Activated CD4-positive, alpha-beta T cell treated with anti-CD3 and anti-CD28 coated beads for 4 hours (primary cell): ENCODE results near the gene MCM9.

ENCODE experiments used
- DNase-seq, 2 donors: peaks; one replicate each; pipeline ENCODE4 v3.0.0-alpha.2; 2020

Gene MCM9

DNA sequence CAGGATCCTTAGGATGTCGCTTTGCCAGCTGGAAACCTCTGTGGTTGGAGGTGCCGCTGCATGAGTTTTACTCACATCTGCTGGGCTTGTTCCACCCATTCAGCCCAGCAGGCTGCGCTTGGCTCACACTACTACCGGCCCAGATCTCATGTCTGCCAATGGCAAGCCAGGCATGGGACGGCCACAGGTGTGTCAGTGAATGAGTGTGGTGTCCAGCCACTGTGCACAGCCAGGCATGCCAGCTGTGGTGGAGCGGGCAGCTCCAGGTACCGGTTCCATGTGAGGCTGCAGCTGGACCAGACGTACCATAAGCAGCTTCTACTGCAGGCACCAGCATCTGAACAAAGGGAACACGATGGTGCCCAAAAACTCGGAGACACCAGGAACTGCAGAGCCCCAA is 74.1 kb downstream of the MCM9 start:
- DNase-seq: no peak

GRCh38 chr6:118860363-118860762 is 74.6 kb downstream of the MCM9 start:
- no peak for DNase-seq

DNA sequence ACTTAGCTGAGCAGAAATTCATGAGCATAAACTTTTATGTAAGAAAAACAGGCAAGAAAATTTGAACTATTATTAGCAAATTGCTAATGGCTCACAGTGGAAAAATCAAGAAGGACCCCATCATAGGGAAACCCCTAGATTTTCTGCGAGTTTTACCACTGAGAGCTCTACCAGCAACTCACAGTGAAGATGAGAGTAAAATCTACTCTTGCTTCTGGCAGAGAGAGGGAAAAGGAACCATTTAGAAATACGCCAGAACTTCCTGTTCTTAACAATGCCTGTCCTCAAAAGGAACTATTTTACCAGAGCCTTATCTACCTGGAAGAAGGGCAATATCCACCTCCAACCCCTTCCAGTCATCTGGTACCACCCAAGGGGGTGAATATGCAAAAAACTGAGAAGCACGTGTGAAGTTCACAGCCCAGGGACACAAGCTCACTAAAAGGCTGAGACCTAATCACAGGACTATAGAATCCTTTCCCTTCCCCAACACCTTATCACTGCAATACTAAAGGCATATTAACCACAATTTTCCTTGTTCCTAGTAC is 75.4 kb downstream of the MCM9 start:
- no peak for DNase-seq

- DNase-seq: no peak
Measured at GRCh38 chr6:118856301-118856700, 78.7 kb downstream of the MCM9 start.

DNA sequence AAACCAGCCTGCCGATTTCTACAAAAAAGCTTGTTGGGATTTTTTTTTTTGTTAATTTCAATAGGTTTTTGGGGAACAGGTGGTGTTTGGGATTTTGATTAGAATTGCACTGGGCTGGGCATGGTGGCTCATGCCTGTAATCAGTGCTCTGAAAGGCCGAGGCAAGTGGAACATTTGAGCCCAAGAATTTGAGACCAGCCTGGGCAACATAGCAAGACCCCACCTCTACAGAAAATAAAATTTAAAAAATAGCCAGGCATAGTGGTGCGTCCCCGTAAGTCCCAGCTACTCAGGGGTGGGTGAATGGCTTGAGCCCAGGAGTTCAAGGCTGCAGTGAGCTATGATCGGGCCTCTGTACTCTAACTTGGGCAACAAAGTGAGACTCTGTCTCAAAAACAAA is 81.6 kb downstream of the MCM9 start:
- no peak for DNase-seq

DNA sequence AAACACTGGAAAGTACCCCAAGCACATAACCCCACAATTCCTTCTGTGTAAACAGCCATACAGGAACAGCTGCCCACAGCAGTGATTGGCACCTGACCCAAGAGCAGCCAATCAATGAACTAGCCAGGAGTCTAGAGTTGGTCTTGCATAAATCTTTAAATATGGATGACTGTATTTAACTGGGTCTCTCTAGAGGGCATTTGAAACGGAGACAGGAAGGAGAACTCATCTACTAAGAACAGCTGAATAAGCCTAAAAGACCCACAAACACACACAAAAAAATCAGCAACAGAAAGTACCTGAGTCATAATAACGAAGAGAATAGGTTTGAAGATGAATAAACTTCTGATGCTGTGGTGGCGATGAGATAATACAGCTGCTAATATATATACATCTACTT is 90.0 kb downstream of the MCM9 start:
- no peak for DNase-seq

DNA sequence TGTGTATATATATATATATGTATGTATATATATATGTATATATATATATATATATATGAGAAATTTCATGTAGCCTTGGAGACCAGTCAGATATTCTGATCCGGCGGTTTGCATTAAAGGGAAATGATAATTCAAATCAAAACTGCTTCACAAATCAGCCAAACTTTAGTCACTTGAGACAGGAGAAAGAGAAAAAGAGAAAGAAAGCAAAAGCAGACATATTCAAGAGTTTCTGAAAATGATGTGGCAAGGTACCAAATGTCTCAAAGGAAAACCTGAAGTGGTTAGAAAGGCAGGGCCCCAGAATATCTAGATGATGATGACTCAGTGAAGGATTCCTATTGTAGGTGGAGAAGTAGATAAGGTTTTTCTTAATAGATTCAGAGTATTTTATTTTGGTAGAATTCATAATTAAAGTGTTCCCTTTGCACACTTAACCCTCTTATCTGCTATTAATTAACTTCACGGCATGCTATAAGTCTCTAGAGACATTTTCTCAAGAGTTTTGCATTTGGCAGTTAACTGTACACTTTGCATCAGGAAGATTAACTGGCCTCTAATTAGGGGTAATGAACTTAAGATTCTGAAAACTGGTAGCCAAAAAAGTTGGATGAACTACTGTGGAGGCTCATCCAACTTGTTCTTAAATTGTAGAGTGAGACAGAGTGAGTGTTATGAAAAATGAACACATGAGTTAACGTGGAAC is 91.1 kb downstream of the MCM9 start:
- DNase-seq: no peak

- no peak for DNase-seq
Measured at GRCh38 chr6:118830691-118831090, 104.3 kb downstream of the MCM9 start.

GRCh38 chr6:118829817-118830478 is 105.0 kb downstream of the MCM9 start:
- no peak for DNase-seq

- DNase-seq: no peak
Measured at GRCh38 chr6:118826096-118826495, 108.9 kb downstream of the MCM9 start.

- DNase-seq: no peak
Measured at GRCh38 chr6:118825661-118826060, 109.3 kb downstream of the MCM9 start.

GRCh38 chr6:118815495-118815894 is 119.5 kb downstream of the MCM9 start:
- no peak for DNase-seq

- DNase-seq: no peak
Measured at GRCh38 chr6:118813775-118814174, 121.2 kb downstream of the MCM9 start.

DNA sequence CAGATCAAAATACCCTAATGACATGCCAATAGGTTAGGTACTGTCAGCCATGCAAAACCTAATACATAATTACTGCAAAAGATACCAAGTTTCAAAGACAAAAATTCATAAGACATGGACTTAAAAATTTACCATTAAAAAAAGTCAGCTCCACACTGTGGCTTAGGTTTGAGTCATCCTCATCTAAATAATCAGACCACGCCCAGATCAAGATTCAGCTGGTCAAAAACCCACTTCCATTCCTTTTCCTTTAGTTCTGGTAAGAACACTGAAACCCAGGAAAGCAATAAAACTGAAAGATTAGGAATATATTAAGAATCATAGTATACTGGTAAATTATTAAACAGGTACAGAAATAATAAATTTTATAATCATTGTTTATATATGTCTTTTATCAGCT is 122.0 kb downstream of the MCM9 start:
- no peak for DNase-seq

- DNase-seq: peak; percentile 58 to 67
Measured at GRCh38 chr6:118810420-118811027, 124.4 kb downstream of the MCM9 start.

- DNase-seq: no peak
Measured at GRCh38 chr6:118808793-118809638, 125.9 kb downstream of the MCM9 start.

DNA sequence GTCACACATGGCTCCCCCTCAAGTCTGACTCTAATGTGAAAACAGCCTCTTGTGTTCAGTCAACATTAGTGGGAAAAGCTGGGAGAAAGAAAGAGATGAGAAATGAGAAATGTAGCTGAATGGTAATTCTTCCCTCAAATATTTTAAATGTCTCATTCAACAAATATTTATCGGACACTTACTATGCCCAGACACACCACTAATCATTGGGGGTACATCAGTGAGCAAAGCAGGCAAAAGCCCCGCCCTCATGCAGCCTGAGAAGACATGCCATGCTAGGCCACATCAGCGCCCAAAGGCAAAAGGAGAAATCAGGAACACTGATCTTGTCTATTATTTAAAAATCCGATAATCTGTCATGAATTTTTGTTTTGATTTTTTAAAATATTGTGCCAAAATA is 130.9 kb downstream of the MCM9 start:
- DNase-seq: no peak

DNA sequence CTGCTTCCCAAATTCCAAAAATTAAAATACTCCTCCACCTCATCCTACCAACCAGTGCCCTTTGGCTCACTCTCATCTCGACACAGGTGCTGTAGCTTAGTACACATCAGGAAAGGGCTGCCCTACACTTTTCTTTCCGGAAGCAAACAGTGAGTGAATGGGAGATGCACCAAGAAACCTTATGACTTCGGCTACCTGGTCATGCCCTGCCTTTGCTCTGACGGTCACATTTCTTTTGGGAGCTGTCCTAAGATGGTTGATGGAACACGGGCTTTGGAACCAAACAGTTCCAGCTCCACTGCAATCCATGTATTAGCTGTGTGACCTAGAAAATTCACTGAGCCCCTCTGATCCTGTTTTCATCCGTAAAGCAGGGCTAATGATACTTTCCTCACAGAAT is 133.7 kb downstream of the MCM9 start:
- no peak for DNase-seq

DNA sequence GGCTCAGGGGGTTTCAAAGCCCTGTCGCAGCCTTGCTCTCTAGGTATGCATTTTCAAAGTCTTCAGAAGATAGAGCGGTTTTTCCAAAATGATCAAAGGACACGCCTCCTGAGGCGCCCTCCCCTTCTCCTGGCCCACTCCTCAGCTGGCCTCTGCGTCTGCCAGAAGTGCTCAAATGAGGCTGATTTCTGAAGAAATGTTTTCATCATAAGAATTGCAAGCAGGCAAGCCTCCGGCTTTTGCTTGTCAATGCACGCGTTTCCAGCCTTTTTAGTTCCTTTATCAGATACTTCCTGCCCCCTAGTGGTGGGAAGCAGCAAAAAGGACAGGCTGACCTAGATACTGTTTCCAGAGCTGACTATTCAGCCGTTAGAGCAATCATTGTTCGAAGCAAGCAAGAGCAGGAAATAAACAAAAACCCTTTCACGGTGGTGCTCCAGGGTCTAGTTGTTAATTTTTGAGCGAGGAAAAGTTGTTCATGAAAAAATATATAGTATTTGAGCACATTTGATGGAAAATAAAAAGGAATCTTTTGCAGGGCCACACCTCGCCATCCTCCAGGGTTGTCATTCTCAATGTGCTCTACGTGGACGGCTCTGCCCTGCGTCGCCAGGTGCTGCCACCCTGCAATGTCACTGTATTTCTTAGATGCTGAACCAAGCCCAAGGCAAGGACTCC is 134.4 kb downstream of the MCM9 start:
- DNase-seq: peak; percentile 78 to 87

DNA sequence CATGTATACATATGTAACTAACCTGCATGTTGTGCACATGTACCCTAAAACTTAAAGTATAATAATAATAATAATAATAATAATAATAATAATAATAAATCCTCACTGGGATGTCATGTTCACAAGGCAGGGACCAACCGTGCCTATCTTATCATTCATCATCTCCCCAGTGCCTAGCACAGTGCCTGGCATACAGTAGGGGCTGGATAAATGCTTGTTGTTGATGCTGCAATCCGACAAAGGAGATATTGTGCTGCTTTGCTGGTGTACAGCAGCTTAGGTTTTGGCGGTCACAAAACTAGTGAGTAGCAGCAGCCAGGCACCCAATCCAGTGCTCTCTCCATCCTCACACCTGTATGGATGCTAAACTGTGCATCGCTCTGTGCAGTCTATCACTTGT is 135.1 kb downstream of the MCM9 start:
- no peak for DNase-seq

DNA sequence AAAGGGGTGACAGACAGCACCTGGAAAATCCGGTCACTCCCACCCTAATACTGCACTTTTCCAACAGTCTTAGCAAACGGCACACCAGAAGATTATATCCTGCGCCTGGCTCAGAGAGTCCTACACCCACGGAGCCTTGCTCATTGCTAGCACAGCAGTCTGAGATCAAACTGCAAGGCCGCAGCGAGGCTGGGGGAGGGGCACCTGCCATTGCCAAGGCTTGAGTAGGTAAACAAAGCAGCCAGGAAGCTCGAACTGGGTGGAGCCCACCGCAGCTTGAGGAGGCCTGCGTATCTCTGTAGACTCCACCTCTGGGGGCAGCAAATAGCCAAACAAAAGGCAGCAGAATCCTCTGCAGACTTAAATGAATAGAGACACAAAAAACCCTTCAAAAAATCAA is 138.4 kb downstream of the MCM9 start:
- peak; percentile 53 to 58 for DNase-seq

DNA sequence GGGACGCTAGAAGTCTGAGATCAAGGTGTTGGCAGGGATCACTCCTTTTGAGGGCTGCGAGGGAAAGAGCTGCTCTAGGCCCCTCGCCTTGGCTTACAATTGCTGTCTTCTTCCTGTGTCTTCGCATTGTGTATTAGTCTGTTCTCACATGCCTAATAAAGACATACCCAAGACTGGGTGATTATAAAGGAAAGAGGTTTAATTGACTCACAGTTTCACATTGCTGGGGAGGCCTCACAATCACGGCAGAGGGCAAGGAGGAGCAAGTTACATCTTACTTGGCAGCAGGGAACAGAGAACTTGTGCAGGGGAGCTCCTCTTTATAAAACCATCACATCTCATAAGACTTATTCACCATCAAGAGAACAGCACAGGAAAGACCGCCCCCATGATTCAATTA is 143.5 kb downstream of the MCM9 start:
- no peak for DNase-seq

GRCh38 chr6:118789954-118790353 is 145.0 kb downstream of the MCM9 start:
- DNase-seq: no peak
